Stimulated activated CD4-positive, alpha-beta T cell treated with anti-CD3 and anti-CD28 coated beads, Interleukin-4, amount 100 ng/mL, for 1 hour (primary cell): ENCODE results near the gene NPL.

Source experiments
- DNase-seq: peaks from one replicate; pipeline ENCODE4 v3.0.0-alpha.2; 2020

Gene NPL

GRCh38 chr1:182875889-182876288 is 86.3 kb downstream of the NPL start:
- no peak for DNase-seq

DNA sequence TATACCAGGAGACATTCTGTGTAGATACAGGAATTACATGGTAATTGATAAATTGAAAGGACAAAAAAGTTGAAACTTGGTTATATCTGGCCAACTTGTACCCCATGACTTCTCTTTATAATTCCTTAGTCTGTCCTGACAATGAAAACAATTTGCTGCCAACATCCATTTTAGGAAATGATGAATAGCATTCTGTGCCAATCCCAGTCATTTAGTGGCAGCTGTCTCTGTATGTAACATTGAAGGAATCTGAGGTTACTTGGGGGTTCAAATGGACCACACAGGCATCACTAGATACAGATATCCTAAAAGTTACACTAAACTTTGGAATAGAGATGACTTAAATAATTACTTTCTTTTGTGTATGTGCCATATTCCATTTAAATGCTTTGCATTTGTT is 87.8 kb downstream of the NPL start:
- DNase-seq = no peak

- no peak for DNase-seq
Observed at GRCh38 chr1:182877842-182878241, 88.3 kb downstream of the NPL start.
